ENCODE results near the gene CBL. TPM values are rescaled to one million over a fixed set of nuclear protein-coding genes. Genes with fewer than 3 reads are reported as not detected.

Gene CBL
- total RNA-seq, 2 experiments from 2014 or later = 27.0 to 27.5 TPM

DNA sequence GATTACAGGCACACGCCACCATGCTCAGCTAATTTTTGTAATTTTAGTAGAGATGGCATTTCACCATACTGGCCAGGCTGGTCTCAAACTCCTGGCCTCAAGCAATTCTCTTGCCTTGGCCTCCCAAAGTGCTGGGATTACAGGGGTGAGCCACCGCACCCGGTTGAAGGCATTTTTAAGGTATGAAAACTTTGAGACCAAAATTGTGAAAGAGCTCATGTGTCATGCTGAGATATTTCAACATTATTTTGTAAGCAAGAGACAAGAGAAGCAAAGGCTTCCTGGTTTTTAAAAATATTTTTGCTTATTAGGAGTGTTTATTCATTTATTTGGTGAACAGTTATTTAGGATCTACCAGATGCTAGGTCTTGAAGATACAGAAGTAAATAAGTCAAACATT is 14.0 kb upstream of the CBL start:
- intact Hi-C loops (cut with micrococcal nuclease) = no loop called here
- CTCF ChIA-PET = interaction anchor here (0.9 to 2.1 kb wide), 5 partner anchors 41 to 131 kb away, joined by 4 to 10 read pairs (median 4); no protein-coding TSS in a partner anchor
- TF ChIP-seq, protein P1, sequence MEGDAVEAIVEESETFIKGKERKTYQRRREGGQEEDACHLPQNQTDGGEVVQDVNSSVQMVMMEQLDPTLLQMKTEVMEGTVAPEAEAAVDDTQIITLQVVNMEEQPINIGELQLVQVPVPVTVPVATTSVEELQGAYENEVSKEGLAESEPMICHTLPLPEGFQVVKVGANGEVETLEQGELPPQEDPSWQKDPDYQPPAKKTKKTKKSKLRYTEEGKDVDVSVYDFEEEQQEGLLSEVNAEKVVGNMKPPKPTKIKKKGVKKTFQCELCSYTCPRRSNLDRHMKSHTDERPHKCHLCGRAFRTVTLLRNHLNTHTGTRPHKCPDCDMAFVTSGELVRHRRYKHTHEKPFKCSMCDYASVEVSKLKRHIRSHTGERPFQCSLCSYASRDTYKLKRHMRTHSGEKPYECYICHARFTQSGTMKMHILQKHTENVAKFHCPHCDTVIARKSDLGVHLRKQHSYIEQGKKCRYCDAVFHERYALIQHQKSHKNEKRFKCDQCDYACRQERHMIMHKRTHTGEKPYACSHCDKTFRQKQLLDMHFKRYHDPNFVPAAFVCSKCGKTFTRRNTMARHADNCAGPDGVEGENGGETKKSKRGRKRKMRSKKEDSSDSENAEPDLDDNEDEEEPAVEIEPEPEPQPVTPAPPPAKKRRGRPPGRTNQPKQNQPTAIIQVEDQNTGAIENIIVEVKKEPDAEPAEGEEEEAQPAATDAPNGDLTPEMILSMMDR (IDR thresholded peaks at IDR 0.05) = no peak

DNA sequence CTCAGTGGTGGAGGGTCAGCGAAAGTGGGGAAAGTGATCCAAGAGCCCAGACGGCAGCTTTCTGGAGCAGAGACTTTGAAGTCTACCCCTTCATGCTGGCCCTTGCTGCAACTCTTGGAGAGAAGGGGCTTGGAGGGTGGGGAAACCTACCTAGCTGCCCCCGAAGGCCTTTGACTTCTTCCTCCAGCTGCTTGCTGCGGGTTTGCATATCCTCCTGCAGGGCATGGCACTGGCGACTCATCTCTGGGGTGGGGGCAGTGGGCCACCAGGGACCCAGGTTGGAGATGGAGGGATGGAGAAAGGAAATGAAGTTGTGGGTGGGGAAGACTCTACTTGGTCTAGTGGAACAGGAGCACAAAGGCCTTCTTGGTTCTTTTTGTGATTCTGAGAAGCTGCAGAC is 13.1 kb upstream of the CBL start:
- H3K36me3 Mint-ChIP-seq (ENCODE audit: low read depth) = no peaks in the 10 kb centered on the region
- ChIA-PET POLR2A (no interaction called here), CTCF (interaction anchor here (0.9 to 1.9 kb wide), 5 partner anchors 24 to 121 kb away, joined by 3 to 5 read pairs (median 4); no protein-coding TSS in a partner anchor)
- intact Hi-C loops (cut with micrococcal nuclease) = no loop called here
- no peaks in the 10 kb centered on the region for H3K9me3 Mint-ChIP-seq
- TF ChIP-seq, protein P1 (IDR thresholded peaks at IDR 0.05) = no peak
- no peak for DNase-seq
- H3K4me1 Mint-ChIP-seq (ENCODE audit: low read depth) = peaks cover 2% of the 10 kb centered on the region
- ATAC-seq = no peak
- no peaks in the 10 kb centered on the region for H3K27me3 Mint-ChIP-seq
- no peak overlapping the region for H3K27ac Mint-ChIP-seq
- no peak overlapping the region for H3K4me3 Mint-ChIP-seq

More for the DNA sequence above, 14.0 kb upstream of the CBL start:
- ATAC-seq (no peak), DNase-seq (no peak)
- Mint-ChIP-seq H3K9me3 (no peaks in the 10 kb centered on the region), H3K4me3 (no peak overlapping the region), H3K36me3 (ENCODE audit: low read depth) (no peaks in the 10 kb centered on the region), H3K27me3 (no peaks in the 10 kb centered on the region), H3K4me1 (ENCODE audit: low read depth) (peaks cover 2% of the 10 kb centered on the region), H3K27ac (no peak overlapping the region)
- POLR2A ChIA-PET = no interaction called here

DNA sequence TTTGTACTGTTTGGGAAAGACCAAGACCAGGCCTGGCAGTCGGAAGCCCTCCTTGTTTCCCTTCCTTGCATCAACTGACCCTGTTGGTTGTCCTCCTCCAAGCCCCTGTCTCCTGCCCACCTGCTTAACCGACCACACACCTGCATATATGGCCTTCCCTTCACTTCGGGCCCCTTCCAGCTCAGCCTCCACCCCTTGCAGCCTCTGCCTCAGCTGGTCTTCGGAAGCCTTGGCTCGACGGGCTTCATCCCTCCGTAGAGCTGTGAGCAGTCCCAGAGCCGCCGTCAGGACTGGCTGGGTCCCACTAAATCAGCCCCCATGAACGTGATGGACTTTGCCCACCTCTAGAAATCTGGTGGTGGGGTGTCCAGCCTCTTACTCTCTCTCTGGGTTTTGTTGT is 12.5 kb upstream of the CBL start:
- TF ChIP-seq, protein P1 (IDR thresholded peaks at IDR 0.05) = no peak
- ATAC-seq (no peak), DNase-seq (no peak)
- H3K27ac Mint-ChIP-seq = no peak overlapping the region
- POLR2A ChIA-PET = no interaction called here
- H3K9me3 Mint-ChIP-seq = no peaks in the 10 kb centered on the region
- no peaks in the 10 kb centered on the region for H3K36me3 Mint-ChIP-seq (ENCODE audit: low read depth)
- CTCF ChIA-PET = interaction anchor here (0.9 to 1.9 kb wide), 4 partner anchors 25 to 74 kb away, joined by 3 to 5 read pairs (median 4); no protein-coding TSS in a partner anchor
- no peak overlapping the region for H3K4me3 Mint-ChIP-seq
- intact Hi-C loops (cut with micrococcal nuclease) = no loop called here
- peaks cover 2% of the 10 kb centered on the region for H3K4me1 Mint-ChIP-seq (ENCODE audit: low read depth)
- H3K27me3 Mint-ChIP-seq = no peaks in the 10 kb centered on the region

DNA sequence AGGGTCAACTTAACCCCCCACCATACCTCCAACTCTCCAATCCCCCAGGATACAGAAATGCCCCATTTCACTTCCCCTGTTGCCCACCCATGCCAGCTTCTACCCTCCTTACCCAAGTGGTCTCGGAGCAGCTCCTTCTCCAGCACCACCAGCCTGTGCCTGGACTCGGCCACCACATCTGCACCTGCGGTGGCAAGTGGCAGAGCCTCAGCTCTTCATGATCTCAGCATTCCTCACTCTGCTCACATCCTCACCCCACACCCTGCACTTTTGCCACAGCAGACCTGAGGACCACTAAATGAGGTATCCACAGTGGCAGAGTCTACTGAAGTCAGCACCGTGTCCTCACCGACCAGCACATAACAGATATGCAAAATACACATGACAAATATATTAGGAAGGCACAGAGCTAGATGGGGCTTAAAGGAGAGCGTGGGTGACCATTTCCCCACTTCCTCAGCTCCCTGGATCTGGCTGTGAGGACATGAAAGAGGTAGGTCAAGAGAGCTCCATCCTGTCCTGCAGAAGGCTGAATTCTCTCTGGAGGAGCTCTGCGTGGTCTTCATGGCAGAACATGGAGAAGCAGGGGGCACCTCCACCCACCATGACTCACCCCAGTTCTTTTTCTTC is 11.2 kb upstream of the CBL start:
- Mint-ChIP-seq H3K9me3 (no peaks in the 10 kb centered on the region), H3K27ac (no peak overlapping the region), H3K4me3 (no peak overlapping the region), H3K27me3 (no peaks in the 10 kb centered on the region), H3K36me3 (ENCODE audit: low read depth) (no peaks in the 10 kb centered on the region), H3K4me1 (ENCODE audit: low read depth) (peaks cover 2% of the 10 kb centered on the region)
- TF ChIP-seq, protein P1 (IDR thresholded peaks at IDR 0.05) = no peak
- DNase-seq (no peak), ATAC-seq (no peak)
- ChIA-PET CTCF (interaction anchor here (0.9 to 3.4 kb wide), 8 partner anchors 11 to 128 kb away, joined by 3 to 35 read pairs (median 8); partner anchors contain the start of genes CBL and NLRX1), POLR2A (interaction anchor here (0.9 kb wide), 2 partner anchors 8 to 11 kb away, joined by 3 read pairs; partner anchors contain the start of gene CBL)
- intact Hi-C loops (cut with micrococcal nuclease) = no loop called here

DNA sequence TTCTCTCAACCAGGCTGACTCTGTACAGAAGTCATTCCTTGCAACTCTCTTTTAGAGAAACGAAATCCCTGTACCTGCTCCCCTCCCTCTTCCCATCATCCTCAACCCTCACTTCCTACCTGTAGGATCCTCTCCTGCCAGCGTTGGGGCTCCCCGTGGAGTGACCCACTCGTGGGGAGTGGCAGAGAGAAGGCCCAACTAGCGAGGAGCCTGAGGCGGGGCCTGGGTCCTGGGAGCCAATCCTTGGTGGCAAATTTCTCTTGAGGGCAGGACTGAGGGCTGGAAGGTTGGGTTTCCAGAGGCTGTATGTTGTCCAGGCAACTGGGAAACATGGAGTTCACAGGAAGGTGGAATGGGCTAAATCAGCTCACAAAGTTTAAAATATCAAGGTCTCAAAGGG is 10.5 kb upstream of the CBL start:
- TF ChIP-seq, protein P1 (IDR thresholded peaks at IDR 0.05) = no peak
- Mint-ChIP-seq H3K27ac (no peak overlapping the region), H3K27me3 (no peaks in the 10 kb centered on the region), H3K4me1 (ENCODE audit: low read depth) (peaks cover 2% of the 10 kb centered on the region), H3K4me3 (no peak overlapping the region), H3K36me3 (ENCODE audit: low read depth) (no peaks in the 10 kb centered on the region), H3K9me3 (no peaks in the 10 kb centered on the region)
- no peak for DNase-seq
- ATAC-seq = no peak
- POLR2A ChIA-PET = interaction anchor here (0.9 kb wide), 2 partner anchors 9 to 10 kb away, joined by 3 read pairs; partner anchors contain the start of gene CBL
- CTCF ChIA-PET = interaction anchor here (0.8 to 3.4 kb wide), 25 partner anchors 9 to 143 kb away, joined by 3 to 35 read pairs (median 6); partner anchors contain the start of genes CBL, NLRX1 and VPS11
- intact Hi-C loops (cut with micrococcal nuclease) = no loop called here
